GM19468 (cell line): ENCODE results near the gene DYNAP.

Experiments
- ATAC-seq: cut with Tn5 transposase; IDR thresholded peaks from one replicate; pipeline ENCODE4 v1.9.1; 2021; ENCODE audit warnings: mild to moderate bottlenecking, moderate library complexity, moderate number of reproducible peaks; ENCODE audit not compliant: unreplicated experiment; ENCODE audit errors: extremely low read depth

Gene DYNAP

GRCh38 chr18:54630963-54631362 is 39.9 kb downstream of the DYNAP start:
- no peak for ATAC-seq

- ATAC-seq: no peak
Observed at GRCh38 chr18:54636217-54636616, 45.2 kb downstream of the DYNAP start.

GRCh38 chr18:54641734-54642133 is 50.7 kb downstream of the DYNAP start:
- ATAC-seq: no peak

GRCh38 chr18:54647176-54647575 is 56.1 kb downstream of the DYNAP start:
- ATAC-seq: no peak
